SIG-M5 treated with dmso at 0.1 percent for 504 hours (cell line): ENCODE measurements around the gene SYCE1L.

Experiments
- DNase-seq: peaks from one replicate; lab custom pipeline; 2025; ENCODE audit not compliant: unreplicated experiment; lab: John Stamatoyannopoulos, UW

Gene SYCE1L

GRCh38 chr16:77246150-77246549 lies 46.9 kb downstream of the SYCE1L start:
- DNase-seq = no peak

GRCh38 chr16:77250400-77250799 lies 51.2 kb downstream of the SYCE1L start:
- no peak for DNase-seq
